ENCODE measurements around the gene PPAN. TPM values are rescaled to one million over a fixed set of nuclear protein-coding genes. Genes with fewer than 3 reads are reported as not detected.

Gene PPAN
- polyA plus RNA-seq, 1 donor (not counting 4 experiments of a cell fraction or from before 2014, with no cell fraction given), result 32.3 TPM

DNA sequence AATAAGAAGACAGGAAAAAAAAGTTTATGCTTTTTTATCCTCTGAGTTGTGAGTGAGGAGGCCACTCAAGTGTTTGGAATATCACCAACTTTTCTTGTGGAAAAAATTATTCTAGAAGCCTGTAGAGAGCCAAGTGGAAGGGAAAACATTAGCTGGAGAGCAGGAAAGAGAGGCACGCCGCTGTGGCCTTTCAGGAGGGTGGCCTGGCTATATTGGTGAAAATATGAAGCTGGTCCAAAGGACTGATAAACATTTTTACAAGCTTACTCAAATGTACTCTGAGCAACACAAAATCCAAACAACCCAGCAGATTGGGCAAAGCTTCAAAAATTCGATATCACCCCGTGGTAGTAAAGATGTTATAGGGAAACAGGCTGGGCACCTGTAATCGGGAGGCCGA is 15.9 kb downstream of the PPAN start:
- H4K20me1 ChIP-seq (ENCODE audit: control insufficient read depth, extremely low read depth, insufficient read depth, low read length), result no peaks in the 10 kb centered on the region
- dilution Hi-C loops (cut with MboI; ENCODE audit: extremely low pct_ligation_motif_present, low sequenced_read_pairs), result no loop called here
- H3K9ac ChIP-seq (ENCODE audit: control insufficient read depth, extremely low read depth, insufficient read depth, low read length), result no peak overlapping the region
- no peak overlapping the region for H2AFZ ChIP-seq (ENCODE audit: control insufficient read depth, low read length)
- H3K27ac ChIP-seq (ENCODE audit: control insufficient read depth, insufficient read depth, low read length), result no peak overlapping the region
- H3K4me1 ChIP-seq (ENCODE audit: control insufficient read depth, extremely low read depth, insufficient read depth, low read length), result peaks cover 16% of the 10 kb centered on the region
- FAIRE-seq (no peak), DNase-seq (ENCODE audit: low read depth, low spot score) (no peak)
- H3K9me1 ChIP-seq (ENCODE audit: control insufficient read depth, extremely low read depth, insufficient read depth, low read length), result no peaks in the 10 kb centered on the region
- H3K4me2 ChIP-seq (ENCODE audit: control insufficient read depth, extremely low read depth, insufficient read depth, low read depth, low read length), result no peak overlapping the region
- H3K79me2 ChIP-seq (ENCODE audit: control insufficient read depth, insufficient read depth, low read length), result peaks cover 24% of the 10 kb centered on the region
- peaks cover 10% of the 10 kb centered on the region in 2 experiments for H3K36me3 ChIP-seq (ENCODE audit: control insufficient read depth in 2 of 2, extremely low read depth in 1 of 2, insufficient read depth in 2 of 2, low read length in 2 of 2)
- H3K27me3 ChIP-seq (ENCODE audit: control insufficient read depth, extremely low read depth, insufficient read depth, low read length), result no peaks in the 10 kb centered on the region
- TF ChIP-seq EZH2 (IDR thresholded peaks at IDR 0.05; ENCODE audit: low read length), result no peak
- TF ChIP-seq, protein P1, sequence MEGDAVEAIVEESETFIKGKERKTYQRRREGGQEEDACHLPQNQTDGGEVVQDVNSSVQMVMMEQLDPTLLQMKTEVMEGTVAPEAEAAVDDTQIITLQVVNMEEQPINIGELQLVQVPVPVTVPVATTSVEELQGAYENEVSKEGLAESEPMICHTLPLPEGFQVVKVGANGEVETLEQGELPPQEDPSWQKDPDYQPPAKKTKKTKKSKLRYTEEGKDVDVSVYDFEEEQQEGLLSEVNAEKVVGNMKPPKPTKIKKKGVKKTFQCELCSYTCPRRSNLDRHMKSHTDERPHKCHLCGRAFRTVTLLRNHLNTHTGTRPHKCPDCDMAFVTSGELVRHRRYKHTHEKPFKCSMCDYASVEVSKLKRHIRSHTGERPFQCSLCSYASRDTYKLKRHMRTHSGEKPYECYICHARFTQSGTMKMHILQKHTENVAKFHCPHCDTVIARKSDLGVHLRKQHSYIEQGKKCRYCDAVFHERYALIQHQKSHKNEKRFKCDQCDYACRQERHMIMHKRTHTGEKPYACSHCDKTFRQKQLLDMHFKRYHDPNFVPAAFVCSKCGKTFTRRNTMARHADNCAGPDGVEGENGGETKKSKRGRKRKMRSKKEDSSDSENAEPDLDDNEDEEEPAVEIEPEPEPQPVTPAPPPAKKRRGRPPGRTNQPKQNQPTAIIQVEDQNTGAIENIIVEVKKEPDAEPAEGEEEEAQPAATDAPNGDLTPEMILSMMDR (optimal IDR thresholded peaks at IDR 0.05 in 1 of 3, IDR thresholded peaks at IDR 0.05 in 1 of 3, conservative IDR thresholded peaks at IDR 0.05 in 1 of 3; ENCODE audit: extremely low read depth in 1 of 3, insufficient read depth in 2 of 3, low read length in 3 of 3), result no peak
- no peak overlapping the region for H3K4me3 ChIP-seq (ENCODE audit: control insufficient read depth in 2 of 3, extremely low read depth in 1 of 3, insufficient read depth in 2 of 3, low read depth in 1 of 3, low read length in 3 of 3)
- H3K9me3 ChIP-seq (ENCODE audit: control insufficient read depth, low read depth, low read length), result no peaks in the 10 kb centered on the region

DNA sequence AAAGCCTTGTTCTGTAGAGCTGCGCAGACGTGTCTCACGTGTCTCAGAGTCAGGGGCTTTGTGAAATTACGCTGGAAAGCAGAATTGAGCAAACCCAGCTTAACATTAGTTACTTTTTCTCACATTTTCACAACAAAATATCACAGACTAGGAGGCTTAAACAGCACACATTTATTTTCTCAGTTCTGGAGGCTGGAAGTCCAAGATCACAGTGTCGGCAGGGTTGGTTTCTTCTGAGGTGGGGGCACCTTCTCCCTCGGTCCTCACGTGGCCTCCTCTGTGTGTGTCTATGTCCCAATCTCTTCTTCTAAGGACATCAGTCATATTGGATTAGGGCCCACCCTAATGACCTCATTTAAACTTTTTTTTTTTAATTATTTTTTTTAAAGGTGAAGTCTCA is 18.3 kb downstream of the PPAN start:
- H4K20me1 ChIP-seq (ENCODE audit: control insufficient read depth, extremely low read depth, insufficient read depth, low read length), result no peaks in the 10 kb centered on the region
- H2AFZ ChIP-seq (ENCODE audit: control insufficient read depth, low read length), result no peak overlapping the region
- H3K9ac ChIP-seq (ENCODE audit: control insufficient read depth, extremely low read depth, insufficient read depth, low read length), result no peak overlapping the region
- dilution Hi-C loops (cut with MboI; ENCODE audit: extremely low pct_ligation_motif_present, low sequenced_read_pairs), result no loop called here
- TF ChIP-seq EZH2 (IDR thresholded peaks at IDR 0.05; ENCODE audit: low read length), result no peak
- TF ChIP-seq, protein P1 (optimal IDR thresholded peaks at IDR 0.05 in 1 of 3, IDR thresholded peaks at IDR 0.05 in 1 of 3, conservative IDR thresholded peaks at IDR 0.05 in 1 of 3; ENCODE audit: extremely low read depth in 1 of 3, insufficient read depth in 2 of 3, low read length in 3 of 3), result no peak
- peaks cover 3% of the 10 kb centered on the region for H3K79me2 ChIP-seq (ENCODE audit: control insufficient read depth, insufficient read depth, low read length)
- H3K36me3 ChIP-seq (ENCODE audit: control insufficient read depth in 2 of 2, extremely low read depth in 1 of 2, insufficient read depth in 2 of 2, low read length in 2 of 2), result peaks cover 2 to 5% of the 10 kb centered on the region in 2 experiments
- no peaks in the 10 kb centered on the region for H3K9me1 ChIP-seq (ENCODE audit: control insufficient read depth, extremely low read depth, insufficient read depth, low read length)
- FAIRE-seq (no peak), DNase-seq (ENCODE audit: low read depth, low spot score) (no peak)
- H3K27me3 ChIP-seq (ENCODE audit: control insufficient read depth, extremely low read depth, insufficient read depth, low read length), result no peaks in the 10 kb centered on the region
- peaks cover 7% of the 10 kb centered on the region for H3K4me1 ChIP-seq (ENCODE audit: control insufficient read depth, extremely low read depth, insufficient read depth, low read length)
- H3K4me2 ChIP-seq (ENCODE audit: control insufficient read depth, extremely low read depth, insufficient read depth, low read depth, low read length), result no peak overlapping the region
- no peak overlapping the region for H3K27ac ChIP-seq (ENCODE audit: control insufficient read depth, insufficient read depth, low read length)
- H3K9me3 ChIP-seq (ENCODE audit: control insufficient read depth, low read depth, low read length), result no peaks in the 10 kb centered on the region
- no peak overlapping the region for H3K4me3 ChIP-seq (ENCODE audit: control insufficient read depth in 2 of 3, extremely low read depth in 1 of 3, insufficient read depth in 2 of 3, low read depth in 1 of 3, low read length in 3 of 3)
